GM12865 (cell line): Measurements from ENCODE around the gene EPHA5.

Experiments used
- DNase-seq: peaks from one replicate; pipeline ENCODE4 v3.0.0; 2010; ENCODE audit warnings: low read depth
- H3K4me3 ChIP-seq: 2 replicates; pipeline ENCODE4 v1.5.1; 2011; ENCODE audit warnings: mild to moderate bottlenecking, low read depth, low read length, control low read depth
- CTCF ChIP-seq: IDR thresholded peaks from 2 replicates; pipeline ENCODE4 v1.5.1; 2011; ENCODE audit warnings: low read length, control low read depth, low read depth, inconsistent platforms; ENCODE audit not compliant: insufficient read depth; ENCODE audit errors: missing control alignments

EPHA5 gene

DNA sequence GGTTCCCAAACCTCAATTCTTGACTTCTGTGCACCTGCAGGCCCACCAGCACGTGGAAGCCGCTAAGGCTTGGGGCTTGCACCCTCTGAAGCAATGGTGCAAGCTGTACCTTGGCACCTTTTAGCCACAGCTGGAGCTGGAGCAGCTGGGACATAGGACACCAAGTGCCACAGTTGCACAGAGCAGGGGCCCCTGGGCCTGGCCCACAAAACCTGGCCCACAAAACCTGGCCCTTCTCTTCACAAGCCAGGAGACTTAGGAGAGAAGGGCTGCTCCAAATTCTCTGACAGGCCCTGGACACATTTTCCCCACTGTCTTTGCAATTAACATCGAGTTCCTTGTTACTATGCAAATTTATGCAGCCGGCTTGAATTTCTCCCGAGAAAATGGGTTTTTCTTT lies 197.8 kb downstream of the EPHA5 start:
- DNase-seq: no peak
- no peak overlapping the region for H3K4me3 ChIP-seq
- TF ChIP-seq CTCF: no peak

GRCh38 chr4:65467068-65467680 lies 203.1 kb downstream of the EPHA5 start:
- H3K4me3 ChIP-seq: no peak overlapping the region
- no peak for DNase-seq
- no peak for TF ChIP-seq CTCF

DNA sequence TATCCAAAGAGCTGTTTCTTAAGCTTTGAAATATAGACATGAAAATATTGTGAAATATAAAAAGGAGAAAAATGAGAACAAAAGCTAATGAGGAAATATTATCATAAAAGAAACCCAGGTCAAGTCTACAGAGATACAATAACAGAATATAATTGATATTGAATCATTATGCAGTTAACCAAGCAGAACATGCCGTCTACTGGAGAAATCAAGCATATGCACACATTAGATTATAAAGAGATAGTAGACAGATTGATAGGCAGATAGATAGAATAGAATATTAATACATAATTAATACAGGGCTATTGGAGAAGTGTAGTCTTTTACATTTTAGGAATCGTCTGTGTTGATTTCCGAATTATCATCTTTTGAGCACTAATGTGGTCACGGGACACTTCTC lies 208.5 kb downstream of the EPHA5 start:
- no peak for TF ChIP-seq CTCF
- no peak for DNase-seq

DNA sequence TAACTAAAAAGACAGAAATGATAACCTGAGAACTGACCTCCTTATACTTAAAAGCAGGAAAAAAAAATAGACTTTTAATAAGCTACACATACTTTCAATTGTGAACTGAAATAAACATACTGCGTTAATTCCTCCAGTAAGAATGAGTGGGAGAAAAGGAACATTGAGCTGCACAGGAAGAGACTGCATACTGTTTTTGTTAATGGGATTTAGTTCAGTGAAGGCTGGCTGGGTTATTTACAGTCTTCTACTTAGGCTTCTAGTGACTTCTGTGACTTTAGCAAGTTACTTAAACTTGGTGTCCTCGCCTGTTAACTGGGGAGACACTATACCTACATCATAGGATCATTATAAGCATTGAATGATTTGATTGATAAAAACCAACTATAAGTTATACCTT lies 213.3 kb downstream of the EPHA5 start:
- H3K4me3 ChIP-seq: no peak overlapping the region
- no peak for DNase-seq
- TF ChIP-seq CTCF: no peak

More for the DNA sequence above, 208.5 kb downstream of the EPHA5 start:
- H3K4me3 ChIP-seq: no peak overlapping the region

DNA sequence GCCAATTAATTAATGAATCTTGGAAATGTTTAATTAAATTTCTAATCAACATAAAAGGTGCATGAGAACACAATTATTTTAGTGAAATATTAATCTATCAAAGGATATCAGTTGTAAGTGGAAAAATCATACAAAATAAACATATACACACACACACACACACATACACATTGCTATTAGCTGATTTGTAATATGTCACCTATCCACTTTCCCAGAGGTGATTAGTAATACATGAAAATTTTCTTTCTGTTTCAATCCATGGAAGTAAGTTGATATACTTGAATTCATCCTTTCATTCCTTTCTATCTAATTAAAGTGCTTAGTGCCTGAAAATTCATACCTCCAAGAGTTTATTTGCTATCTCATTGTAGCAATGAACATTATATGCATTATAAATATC lies 213.7 kb downstream of the EPHA5 start:
- DNase-seq: no peak
- H3K4me3 ChIP-seq: no peak overlapping the region
- no peak for TF ChIP-seq CTCF

DNA sequence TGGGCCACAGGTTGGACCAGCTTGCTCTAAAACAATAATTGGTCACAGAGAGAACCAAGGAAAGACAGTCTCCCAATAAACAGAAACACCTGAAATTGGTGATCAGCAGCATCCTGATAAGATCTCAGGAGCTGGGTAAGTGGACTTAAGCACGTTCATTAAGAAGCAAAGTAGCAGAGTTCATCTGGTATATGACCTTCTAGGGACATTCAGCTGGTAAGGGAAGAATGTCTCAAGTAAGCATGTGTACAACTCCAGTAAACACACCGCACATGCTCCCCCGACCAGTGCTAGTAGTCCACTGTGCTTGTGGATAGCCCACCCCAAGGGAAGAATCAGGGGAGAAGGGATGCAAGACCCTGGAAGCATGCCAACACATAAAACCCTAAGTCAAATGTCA lies 216.9 kb downstream of the EPHA5 start:
- DNase-seq: no peak
- TF ChIP-seq CTCF: no peak
- H3K4me3 ChIP-seq: no peak overlapping the region

- TF ChIP-seq CTCF: no peak
- no peak overlapping the region for H3K4me3 ChIP-seq
- no peak for DNase-seq
These were observed 219.4 kb downstream of the EPHA5 start for GRCh38 chr4:65450899-65451298.
